T-cell (primary cell): ENCODE measurements around the gene EEPD1. TPM values are rescaled to one million over a fixed set of nuclear protein-coding genes. Genes with fewer than 3 reads are reported as not detected.
A peak's percentile ranks its signal among the peaks of the same experiment; 100 is the strongest.
"Not testable (repeated sequence)": the region's sequence is repeated elsewhere in the genome, so short reads cannot be mapped to it uniquely, and the experiment has no call there.

Experiments
- ATAC-seq, 4 experiments: fragments of 200-7000 bp in 3 of 4; fragments of 150-1000 bp in 1 of 4; cut with Tn5 transposase; replicated peaks in 1 of 4; 1 replicate in 3 of 4; 2 replicates in 1 of 4; pipeline ENCODE4 v1.10.0; 2021; ENCODE audit warnings: moderate library complexity in 3 of 4, mild to moderate bottlenecking in 2 of 4, moderate number of reproducible peaks in 1 of 4
- CTCF ChIA-PET, 2 donors: fragments of 300-600 bp; sonication (Branson Sonifier 250); formaldehyde crosslinking; loops; one replicate each; lab custom pipeline; 2022; ENCODE audit warnings: antibody characterized with exemption in 2 of 2; lab: Charles Lee
- POLR2A ChIA-PET, 2 donors: fragments of 300-600 bp; sonication (Branson Sonifier 250); formaldehyde crosslinking; loops; one replicate each; lab custom pipeline; 2022; ENCODE audit warnings: antibody characterized with exemption in 2 of 2; lab: Charles Lee
- DNase-seq, 35 experiments: peaks; one replicate each; pipeline versions ENCODE4 v3.0.0 to v3.0.0-alpha.2; 2013 to 2023
- H3K27ac ChIP-seq: one replicate; pipeline ENCODE4 v1.5.1; 2013; ENCODE audit warnings: low read length
- H3K27me3 ChIP-seq, 2 experiments: replicated peaks in 1 of 2; 1 replicate in 1 of 2; 2 replicates in 1 of 2; pipeline versions ENCODE4 v1.6.1 to v1.7.0; 2013; ENCODE audit warnings: low read length in 1 of 2, mixed read lengths in 1 of 2; ENCODE audit not compliant: control insufficient read depth in 2 of 2, insufficient read depth in 2 of 2; ENCODE audit errors: extremely low read depth in 1 of 2
- H3K36me3 ChIP-seq, 2 donors: 1 replicate in 1 of 2; 2 replicates in 1 of 2; pipeline versions ENCODE4 v1.6.1 to v1.7.0; 2013; ENCODE audit warnings: low read length in 1 of 2; ENCODE audit not compliant: control insufficient read depth in 2 of 2, insufficient read depth in 1 of 2; ENCODE audit errors: extremely low read depth in 1 of 2
- H3K4me1 ChIP-seq, 2 experiments: 1 replicate in 1 of 2; 2 replicates in 1 of 2; pipeline versions ENCODE4 v1.6.1 to v1.7.0; 2013; ENCODE audit warnings: low read length in 2 of 2, mixed read lengths in 1 of 2; ENCODE audit not compliant: insufficient read depth in 2 of 2, control insufficient read depth in 1 of 2; ENCODE audit errors: extremely low read depth in 1 of 2
- H3K4me3 ChIP-seq, 2 donors: 1 replicate in 1 of 2; 2 replicates in 1 of 2; pipeline versions ENCODE4 v1.5.1 to v1.7.0; 2013; ENCODE audit warnings: mild to moderate bottlenecking in 2 of 2, low read length in 1 of 2, moderate library complexity in 1 of 2; ENCODE audit not compliant: control insufficient read depth in 1 of 2; ENCODE audit errors: extremely low read depth in 1 of 2
- H3K9me3 ChIP-seq: 2 replicates; pipeline ENCODE4 v1.7.0; 2013
- H3K27ac Mint-ChIP-seq, 2 donors: one replicate each; pipeline ENCODE4 v1.8.0; 2020 to 2021; ENCODE audit warnings: mild to moderate bottlenecking in 2 of 2, mixed read lengths in 2 of 2
- H3K27me3 Mint-ChIP-seq, 2 donors: one replicate each; pipeline ENCODE4 v1.8.0; 2021 to 2022; ENCODE audit warnings: mixed read lengths in 2 of 2
- H3K36me3 Mint-ChIP-seq: one replicate; pipeline ENCODE4 v1.8.0; 2021; ENCODE audit warnings: mixed read lengths
- H3K4me1 Mint-ChIP-seq, 3 donors: one replicate each; pipeline ENCODE4 v1.8.0; 2020 to 2022; ENCODE audit warnings: mixed read lengths in 3 of 3, mild to moderate bottlenecking in 1 of 3
- H3K4me3 Mint-ChIP-seq, 3 donors: one replicate each; pipeline ENCODE4 v1.8.0; 2020 to 2022; ENCODE audit warnings: mild to moderate bottlenecking in 3 of 3, mixed read lengths in 3 of 3, moderate library complexity in 3 of 3
- H3K9me3 Mint-ChIP-seq, 3 donors: one replicate each; pipeline ENCODE4 v1.8.0; 2020 to 2022; ENCODE audit warnings: mixed read lengths in 3 of 3
- WGBS: methylation state at CpG from one replicate; pipeline ENCODE4 v1.1.5; 2013; ENCODE audit warnings: missing lambda C conversion rate; ENCODE audit not compliant: insufficient coverage; 5-methylcytosine and 5-hydroxymethylcytosine counted together
- total RNA-seq, 35 experiments: library from RNA in 6 of 35; stranded (reverse) in 6 of 35; fragments of 120-200 nt in 1 of 35; gene quantifications; one replicate each; pipeline versions ENCODE4 v1.2.1 to v1.2.4 and lab custom pipeline; 2013 to 2026

The EEPD1 gene
- total RNA-seq, 5 donors from 2014 or later (not counting 1 experiment from before 2014, with no cell fraction given): 2.7 to 16.2 (median 4.2) TPM

DNA sequence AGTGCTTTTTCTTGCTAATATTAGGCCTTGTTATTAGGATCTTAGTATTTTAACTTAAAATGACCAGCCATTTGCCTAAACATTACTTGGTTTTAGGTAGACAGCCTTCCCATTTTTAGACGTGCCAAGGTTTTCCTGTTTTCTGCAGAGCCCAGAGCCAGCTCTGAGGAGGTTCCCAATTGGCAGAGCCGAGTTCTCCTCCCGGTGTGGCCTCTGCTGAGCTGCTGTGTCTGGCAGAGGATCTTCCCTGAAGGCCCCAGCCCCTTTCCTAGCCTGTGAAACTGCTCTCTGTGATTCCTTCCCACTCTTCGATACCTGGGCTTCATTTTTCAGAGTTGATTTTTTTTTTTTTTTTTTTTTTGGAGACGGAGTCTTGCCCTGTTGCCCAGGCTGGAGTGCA lies 91.4 kb downstream of the EEPD1 start:
- Mint-ChIP-seq H3K27ac (no peak overlapping the region), H3K4me1 (no peaks in the 10 kb centered on the region), H3K4me3 (no peak overlapping the region), H3K9me3 (no peaks in the 10 kb centered on the region), H3K36me3 (no peaks in the 10 kb centered on the region), H3K27me3 (no peaks in the 10 kb centered on the region)
- no peak for DNase-seq
- Histone ChIP-seq H3K4me1 (no peaks in the 10 kb centered on the region), H3K36me3 (no peaks in the 10 kb centered on the region), H3K27me3 (no peaks in the 10 kb centered on the region), H3K4me3 (no peak overlapping the region), H3K9me3 (no peaks in the 10 kb centered on the region), H3K27ac (no peak overlapping the region)
- ChIA-PET CTCF (interaction anchor here in 1 of 2 donors (0.7 to 1.0 kb wide), 2 partner anchors 25 to 621 kb away, joined by 3 to 4 read pairs; no protein-coding TSS in a partner anchor), POLR2A (interaction anchor here in 1 of 2 donors (0.6 kb wide), 1 partner anchor 280 kb away, joined by 3 read pairs; no protein-coding TSS in a partner anchor)
- WGBS: 87% methylated on average over 3 of the region's 5 CpGs
- no peak for ATAC-seq

DNA sequence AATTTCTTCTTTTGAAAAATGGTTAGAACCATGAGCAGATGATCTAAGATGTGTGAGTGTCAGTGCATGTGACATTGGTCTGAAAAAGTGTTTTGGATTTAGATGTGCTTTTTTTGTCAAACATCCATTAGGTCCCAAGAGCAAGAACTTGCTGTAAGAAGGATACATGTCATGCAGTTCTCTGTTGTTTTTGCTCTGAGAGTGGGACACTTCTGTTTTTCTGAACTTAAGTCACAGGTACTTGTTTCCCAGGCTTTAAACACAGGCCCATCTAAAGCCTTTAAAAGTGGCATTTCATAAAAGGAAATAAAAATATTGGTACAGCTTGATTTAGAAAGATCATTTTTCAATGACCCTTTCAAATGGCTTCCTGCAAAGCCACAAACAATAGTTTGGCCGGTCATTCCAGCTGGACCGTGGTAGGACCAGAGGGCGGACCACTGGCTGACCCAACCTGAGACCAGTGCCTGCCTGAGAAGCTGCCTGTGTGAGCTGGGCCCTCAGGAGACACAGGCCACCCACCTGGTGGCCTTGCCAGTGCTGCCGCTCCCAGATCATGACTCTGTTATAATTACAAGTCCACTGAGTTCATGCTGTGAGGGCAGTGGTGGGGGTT lies 92.7 kb downstream of the EEPD1 start:
- ChIA-PET CTCF (no interaction called here), POLR2A (no interaction called here)
- Mint-ChIP-seq H3K36me3 (no peaks in the 10 kb centered on the region), H3K4me3 (no peak overlapping the region), H3K27ac (no peak overlapping the region), H3K9me3 (no peaks in the 10 kb centered on the region), H3K27me3 (no peaks in the 10 kb centered on the region), H3K4me1 (no peaks in the 10 kb centered on the region)
- Histone ChIP-seq H3K36me3 (no peaks in the 10 kb centered on the region), H3K4me1 (no peaks in the 10 kb centered on the region), H3K27me3 (no peaks in the 10 kb centered on the region), H3K9me3 (no peaks in the 10 kb centered on the region), H3K4me3 (no peak overlapping the region), H3K27ac (no peak overlapping the region)
- DNase-seq (no peak), ATAC-seq (no peak)
- WGBS: 90% methylated on average over 3 of the region's 4 CpGs

DNA sequence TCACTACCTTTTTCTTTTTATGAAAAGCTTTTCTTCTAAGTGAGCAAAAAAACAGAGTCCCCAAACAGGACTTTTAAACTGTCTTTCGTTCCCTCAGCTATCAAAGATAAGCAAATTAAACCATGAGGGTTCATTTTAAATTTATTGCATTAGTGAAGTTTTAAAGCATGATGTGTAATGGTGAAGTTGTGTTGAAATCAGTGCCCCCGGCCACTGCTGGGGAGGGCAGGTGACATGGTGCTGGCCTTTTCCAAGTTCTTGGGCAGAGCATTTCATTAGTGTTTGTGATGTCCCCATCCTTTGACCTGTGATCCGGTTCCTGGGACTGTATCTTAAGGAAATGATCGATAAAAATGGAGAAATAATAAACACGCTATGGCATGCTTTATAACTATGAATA lies 96.0 kb downstream of the EEPD1 start:
- Mint-ChIP-seq H3K9me3 (peaks cover 0 to 13% (median 1%) of the 10 kb centered on the region in 3 donors), H3K27ac (no peak overlapping the region), H3K36me3 (peaks cover 8% of the 10 kb centered on the region), H3K27me3 (no peaks in the 10 kb centered on the region), H3K4me3 (no peak overlapping the region), H3K4me1 (no peaks in the 10 kb centered on the region)
- no peak for DNase-seq
- 100% methylated on average over 1 of the region's 5 CpGs for WGBS
- ChIA-PET POLR2A (no interaction called here), CTCF (no interaction called here)
- H3K4me1 ChIP-seq: no peaks in the 10 kb centered on the region
- no peaks in the 10 kb centered on the region for H3K36me3 ChIP-seq
- no peak overlapping the region for H3K27ac ChIP-seq
- no peaks in the 10 kb centered on the region for H3K9me3 ChIP-seq
- ATAC-seq: no peak
- no peaks in the 10 kb centered on the region for H3K27me3 ChIP-seq
- no peak overlapping the region for H3K4me3 ChIP-seq

DNA sequence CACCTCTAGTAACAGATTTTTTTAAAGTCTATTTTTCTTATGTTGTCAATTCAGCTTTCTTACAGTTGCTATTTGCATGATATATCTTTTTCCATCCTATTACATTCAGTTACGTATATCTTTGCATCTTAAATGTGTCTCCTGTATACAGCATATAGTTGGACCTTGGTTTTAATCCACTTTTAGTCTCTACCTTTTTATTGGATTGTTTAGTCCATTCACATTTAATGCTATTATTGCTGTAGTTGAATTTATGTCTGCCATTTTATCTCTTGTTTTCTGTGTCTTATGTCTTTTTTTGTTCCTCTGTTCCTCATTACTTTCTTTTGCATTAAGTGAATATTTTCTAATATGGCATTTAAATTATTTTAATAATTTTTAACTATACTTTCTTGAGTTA lies 100.6 kb downstream of the EEPD1 start:
- Mint-ChIP-seq H3K4me3 (no peak overlapping the region), H3K36me3 (peaks cover 23% of the 10 kb centered on the region), H3K27ac (no peak overlapping the region), H3K4me1 (no peaks in the 10 kb centered on the region), H3K9me3 (peaks cover 7 to 24% (median 14%) of the 10 kb centered on the region in 3 donors), H3K27me3 (no peaks in the 10 kb centered on the region)
- no peak overlapping the region for H3K4me3 ChIP-seq
- no peak overlapping the region for H3K27ac ChIP-seq
- DNase-seq (no peak), ATAC-seq (no peak)
- ChIA-PET CTCF (interaction anchor here in 1 of 2 donors (1.3 kb wide), 1 partner anchor 11 kb away, joined by 3 read pairs; no protein-coding TSS in a partner anchor), POLR2A (no interaction called here)
- no CpG with 5 or more reads among the region's 1 CpG for WGBS
- H3K36me3 ChIP-seq: no peaks in the 10 kb centered on the region
- H3K27me3 ChIP-seq: no peaks in the 10 kb centered on the region
- H3K4me1 ChIP-seq: no peaks in the 10 kb centered on the region
- no peaks in the 10 kb centered on the region for H3K9me3 ChIP-seq

DNA sequence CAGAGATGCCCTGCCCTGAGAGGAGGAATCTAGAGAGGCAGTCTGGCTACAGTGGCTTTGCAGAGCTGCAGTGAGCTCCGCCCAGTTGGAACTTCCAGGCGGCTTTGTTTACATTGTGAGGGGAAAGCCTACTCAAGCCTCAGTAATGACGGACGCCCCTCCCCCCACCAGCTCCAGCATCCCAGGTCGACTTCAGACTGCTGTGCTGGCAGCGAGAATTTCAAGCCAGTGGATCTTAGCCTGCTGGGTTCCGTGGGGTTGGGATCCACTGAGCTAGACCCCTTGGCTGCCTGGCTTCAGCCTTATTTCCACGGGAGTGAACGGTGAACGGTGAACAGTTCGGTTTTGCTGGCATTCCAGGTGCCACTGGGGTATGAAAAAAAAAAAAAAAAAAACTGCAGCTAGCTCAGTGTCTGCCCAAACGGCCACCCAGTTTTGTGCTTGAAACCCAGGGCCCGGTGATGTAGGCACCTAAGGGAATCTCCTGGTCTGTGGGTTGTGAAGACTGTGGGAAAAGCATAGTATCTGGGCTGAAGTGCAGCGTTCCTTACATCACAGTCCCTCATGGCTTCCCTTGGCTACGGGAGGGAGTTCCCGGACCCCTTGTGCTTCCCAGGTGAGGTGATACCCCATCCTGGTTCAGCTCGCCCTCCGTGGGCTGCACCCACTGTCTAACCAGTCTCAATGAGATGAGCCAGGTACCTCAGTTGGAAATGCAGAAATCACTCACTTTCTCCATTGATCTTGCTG lies 105.6 kb downstream of the EEPD1 start:
- H3K27me3 ChIP-seq, H3K36me3 ChIP-seq, H3K4me1 ChIP-seq, DNase-seq, H3K27ac Mint-ChIP-seq, H3K4me3 Mint-ChIP-seq, POLR2A ChIA-PET, ATAC-seq, H3K4me3 ChIP-seq, H3K27me3 Mint-ChIP-seq, H3K9me3 ChIP-seq, H3K27ac ChIP-seq: not testable (repeated sequence)
- CTCF ChIA-PET: interaction anchor here in 1 of 2 donors (0.6 kb wide), 1 partner anchor 233 kb away, joined by 3 read pairs; no protein-coding TSS in a partner anchor
- Mint-ChIP-seq H3K36me3 (peaks cover 15% of the 10 kb centered on the region), H3K9me3 (peaks cover 7 to 15% (median 14%) of the 10 kb centered on the region in 3 donors), H3K4me1 (peaks cover 16 to 26% (median 19%) of the 10 kb centered on the region in 3 donors)
- 78% methylated on average over 12 of the region's 18 CpGs for whole genome bisulfite sequencing

DNA sequence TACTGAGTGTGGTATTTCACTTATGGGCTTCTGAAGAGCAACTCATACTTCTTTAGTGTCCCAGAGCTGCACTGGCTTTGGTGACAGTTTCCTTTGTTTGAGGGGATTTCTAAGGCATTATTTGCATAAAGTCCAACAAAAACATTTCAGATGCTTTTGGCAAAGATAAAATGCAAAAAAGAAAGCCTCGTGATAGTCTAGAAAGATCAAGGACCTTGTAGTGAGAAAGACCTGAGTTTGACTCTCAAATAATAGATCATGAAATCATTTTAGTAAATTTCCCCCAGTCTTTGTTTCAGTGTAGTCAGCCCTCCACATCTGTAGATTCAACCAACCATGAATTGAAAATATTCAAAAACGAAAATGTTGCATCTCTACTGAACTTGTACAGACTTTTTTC lies 107.4 kb downstream of the EEPD1 start:
- DNase-seq: no peak
- Mint-ChIP-seq H3K9me3 (peaks cover 6 to 7% (median 7%) of the 10 kb centered on the region in 3 donors), H3K36me3 (peaks cover 6% of the 10 kb centered on the region), H3K4me1 (peaks cover 24 to 32% (median 28%) of the 10 kb centered on the region in 3 donors), H3K27me3 (no peaks in the 10 kb centered on the region), H3K4me3 (no peak overlapping the region), H3K27ac (peak overlapping the region in 1 of 2 donors; percentile 36)
- Histone ChIP-seq H3K27ac (no peak overlapping the region), H3K27me3 (no peaks in the 10 kb centered on the region), H3K36me3 (no peaks in the 10 kb centered on the region), H3K9me3 (no peaks in the 10 kb centered on the region), H3K4me1 (peaks cover 0 to 7% of the 10 kb centered on the region in 2 experiments), H3K4me3 (no peak overlapping the region)
- ChIA-PET CTCF (no interaction called here), POLR2A (interaction anchor here in 1 of 2 donors (0.5 kb wide), 1 partner anchor 256 kb away, joined by 6 read pairs; no protein-coding TSS in a partner anchor)
- WGBS: no CpG with 5 or more reads among the region's 2 CpGs
- no peak for ATAC-seq
